OCI-LY7 (cell line): ENCODE measurements around the gene ACOT8. TPM values are rescaled to one million over a fixed set of nuclear protein-coding genes. Genes with fewer than 3 reads are reported as not detected.
"Not testable (repeated sequence)": the region's sequence is repeated elsewhere in the genome, so short reads cannot be mapped to it uniquely, and the experiment has no call there.

Source experiments
- BruUV-seq: library from RNA; stranded (reverse); fragments of 400-500 nt; replicated peaks from 2 replicates; lab custom pipeline; 2021; lab: Mats Ljungman, UMichigan
- CTCF ChIA-PET: fragments of 300-600 bp; sonication (Branson Sonifier 250); formaldehyde crosslinking; loops from one replicate; lab custom pipeline; 2022; ENCODE audit warnings: antibody characterized with exemption; ENCODE audit not compliant: unreplicated experiment; lab: Charles Lee
- POLR2A ChIA-PET: fragments of 300-600 bp; sonication (Branson Sonifier 250); formaldehyde crosslinking; loops from one replicate; lab custom pipeline; 2022; ENCODE audit warnings: antibody characterized with exemption; lab: Charles Lee
- DNase-seq: peaks from one replicate; pipeline ENCODE4 v3.0.0-alpha.2; 2015; ENCODE audit warnings: low spot score
- H2AFZ ChIP-seq: fragments of 200-600 bp; sonication (generic), shearing (Covaris generic); 2 replicates; pipeline ENCODE4 v1.6.1; 2014; ENCODE audit warnings: mild to moderate bottlenecking, antibody characterized with exemption, low read length, moderate library complexity
- H3K27ac ChIP-seq: fragments of 200-600 bp; sonication (generic); 2 replicates; pipeline ENCODE4 v1.5.1; 2014; ENCODE audit warnings: mixed run types, low read depth, mild to moderate bottlenecking, moderate library complexity, low read length, inconsistent platforms; ENCODE audit not compliant: poor library complexity, severe bottlenecking
- H3K36me3 ChIP-seq: fragments of 200-600 bp; sonication (generic); 2 replicates; pipeline ENCODE4 v1.6.1; 2014; ENCODE audit warnings: mild to moderate bottlenecking, antibody characterized with exemption, low read length, moderate library complexity, mixed read lengths; ENCODE audit not compliant: insufficient read depth
- H3K4me1 ChIP-seq: fragments of 200-600 bp; sonication (generic); 2 replicates; pipeline ENCODE4 v1.5.1; 2014; ENCODE audit warnings: mild to moderate bottlenecking, low read length; ENCODE audit not compliant: insufficient read depth, poor library complexity, severe bottlenecking
- H3K4me2 ChIP-seq: fragments of 200-600 bp; sonication (generic); 2 replicates; pipeline ENCODE4 v1.6.1; 2014; ENCODE audit warnings: mild to moderate bottlenecking, low read length
- H3K4me3 ChIP-seq: fragments of 200-600 bp; sonication (generic); 2 replicates; pipeline ENCODE4 v1.5.1; 2014; ENCODE audit warnings: mild to moderate bottlenecking, low read depth, low read length; ENCODE audit not compliant: poor library complexity, severe bottlenecking
- H3K79me2 ChIP-seq: fragments of 200-600 bp; sonication (generic); 2 replicates; pipeline ENCODE4 v1.6.1; 2016; ENCODE audit warnings: low read depth, mild to moderate bottlenecking, low read length, moderate library complexity, mixed read lengths; ENCODE audit not compliant: insufficient read depth
- H3K9me2 ChIP-seq: fragments of 200-600 bp; sonication (generic); 2 replicates; pipeline ENCODE4 v1.6.1; 2016; ENCODE audit warnings: mild to moderate bottlenecking, low read length, mixed read lengths; ENCODE audit not compliant: insufficient read depth
- H3K9me3 ChIP-seq: fragments of 200-600 bp; sonication (generic); 2 replicates; pipeline ENCODE4 v1.6.1; 2014; ENCODE audit warnings: mild to moderate bottlenecking, mixed run types, low read length, mixed read lengths
- H4K20me1 ChIP-seq: fragments of 200-600 bp; sonication (generic); 2 replicates; pipeline ENCODE4 v1.6.1; 2014; ENCODE audit warnings: mild to moderate bottlenecking, antibody characterized with exemption, low read length, moderate library complexity, mixed read lengths; ENCODE audit not compliant: insufficient read depth
- CTCF ChIP-seq: fragments of 200-600 bp; sonication (generic); conservative IDR thresholded peaks from 2 replicates; pipeline ENCODE4 v1.5.1; 2014; ENCODE audit warnings: mild to moderate bottlenecking, antibody characterized with exemption, low read length, moderate library complexity, mixed read lengths
- EZH2phosphoT487 ChIP-seq: fragments of 200-600 bp; sonication (generic); IDR thresholded peaks from 2 replicates; pipeline ENCODE4 v1.6.1; 2018; ENCODE audit warnings: low read depth, borderline replicate concordance, mild to moderate bottlenecking, mixed run types, antibody characterized with exemption, low read length, moderate library complexity, mixed read lengths
- intact Hi-C: fragments of 100-400 bp; cut with micrococcal nuclease; formaldehyde crosslinking; loops from one replicate; pipeline ENCODE4 v1.10.0; 2022; ENCODE audit not compliant: unreplicated experiment
- total RNA-seq, 2 experiments: library from RNA; depleted of rRNA in 1 of 2; stranded (reverse); fragments of >200 nt in 1 of 2; shearing (Covaris generic) in 1 of 2; gene quantifications; 2 replicates each; pipeline ENCODE4 v1.2.3, GENCODE V29; 2014 to 2022

ACOT8 gene
- total RNA-seq, 2 experiments from 2014 or later: 28.2 to 37.1 TPM

GRCh38 chr20:45801851-45802250 is 55.3 kb downstream of the ACOT8 start:
- TF ChIP-seq CTCF (no peak), EZH2phosphoT487 (no peak)
- H3K9me3 ChIP-seq: no peaks in the 10 kb centered on the region
- H2AFZ ChIP-seq: no peak overlapping the region
- H3K27ac ChIP-seq: no peak overlapping the region
- peaks cover 65% of the 10 kb centered on the region for H3K36me3 ChIP-seq
- no peak overlapping the region for H3K4me2 ChIP-seq
- CTCF ChIA-PET: no interaction called here
- no peaks in the 10 kb centered on the region for H3K79me2 ChIP-seq
- BruUV-seq: no TSS peak
- intact Hi-C loops: no loop called here
- H3K9me2 ChIP-seq: no peaks in the 10 kb centered on the region
- no peak overlapping the region for H3K4me3 ChIP-seq
- peaks cover 5% of the 10 kb centered on the region for H3K4me1 ChIP-seq
- DNase-seq: no peak
- POLR2A ChIA-PET: no interaction called here
- no peaks in the 10 kb centered on the region for H4K20me1 ChIP-seq

GRCh38 chr20:45798935-45799642 is 58.1 kb downstream of the ACOT8 start:
- H3K36me3 ChIP-seq: peaks cover 65% of the 10 kb centered on the region
- H3K4me3 ChIP-seq: no peak overlapping the region
- no TSS peak for BruUV-seq
- POLR2A ChIA-PET: interaction anchor here (0.6 to 0.7 kb wide), 2 partner anchors 49 to 730 kb away, joined by 3 read pairs; no protein-coding TSS in a partner anchor
- H3K27ac ChIP-seq: no peak overlapping the region
- no peaks in the 10 kb centered on the region for H3K9me2 ChIP-seq
- H3K79me2 ChIP-seq: no peaks in the 10 kb centered on the region
- H2AFZ ChIP-seq: no peak overlapping the region
- CTCF ChIA-PET: interaction anchor here (0.6 kb wide), 2 partner anchors 172 to 853 kb away, joined by 3 read pairs; no protein-coding TSS in a partner anchor
- peak; percentile 72 for DNase-seq
- intact Hi-C loops: loop anchor here (1.0 kb wide), 1 partner anchor 164 kb away; no protein-coding TSS in a partner anchor
- no peaks in the 10 kb centered on the region for H3K9me3 ChIP-seq
- TF ChIP-seq EZH2phosphoT487 (no peak), CTCF (peak; percentile 84)
- no peaks in the 10 kb centered on the region for H4K20me1 ChIP-seq
- no peak overlapping the region for H3K4me2 ChIP-seq
- peaks cover 5% of the 10 kb centered on the region for H3K4me1 ChIP-seq

GRCh38 chr20:45797955-45798354 is 59.2 kb downstream of the ACOT8 start:
- CTCF ChIA-PET: not testable (repeated sequence)

GRCh38 chr20:45797510-45797909 is 59.7 kb downstream of the ACOT8 start:
- CTCF ChIA-PET, H3K27ac ChIP-seq, H4K20me1 ChIP-seq, H3K79me2 ChIP-seq, H3K9me2 ChIP-seq, DNase-seq, POLR2A ChIA-PET, H3K4me1 ChIP-seq, intact Hi-C loops, H3K4me2 ChIP-seq, H3K9me3 ChIP-seq, H3K4me3 ChIP-seq, H2AFZ ChIP-seq: not testable (repeated sequence)
- H3K36me3 ChIP-seq: peaks cover 55% of the 10 kb centered on the region
- BruUV-seq: TSS peak; percentile 31

More at GRCh38 chr20:45797955-45798354, 59.2 kb downstream of the ACOT8 start:
- BruUV-seq, intact Hi-C loops, H3K9me3 ChIP-seq, H2AFZ ChIP-seq, H3K79me2 ChIP-seq, H3K4me3 ChIP-seq, H3K4me2 ChIP-seq, H4K20me1 ChIP-seq, H3K9me2 ChIP-seq, DNase-seq, H3K4me1 ChIP-seq, H3K27ac ChIP-seq, POLR2A ChIA-PET: not testable (repeated sequence)
- peaks cover 59% of the 10 kb centered on the region for H3K36me3 ChIP-seq
